Esophagus muscularis mucosa (tissue), 4 donors: Measurements from ENCODE around the gene NEURL1B. TPM values are rescaled to one million over a fixed set of nuclear protein-coding genes. Genes with fewer than 3 reads are reported as not detected.

Experiments
- DNase-seq: peaks from one replicate; pipeline ENCODE4 v3.0.0-alpha.2; 2017; ENCODE audit errors: extremely low spot score
- H3K27ac ChIP-seq, 4 donors: fragments of 200-600 bp; sonication (generic); replicated peaks in 1 of 4; 1 replicate in 3 of 4; 2 replicates in 1 of 4; pipeline ENCODE4 v1.5.1; 2016 to 2019; ENCODE audit warnings: mild to moderate bottlenecking in 1 of 4
- H3K27me3 ChIP-seq, 4 donors: fragments of 200-600 bp; sonication (generic); one replicate each; pipeline versions ENCODE4 v1.5.1 to v1.6.0; 2016 to 2019
- H3K36me3 ChIP-seq, 4 donors: fragments of 200-600 bp; sonication (generic); one replicate each; pipeline ENCODE4 v1.5.1; 2016 to 2019
- H3K4me1 ChIP-seq, 4 donors: fragments of 200-600 bp; sonication (generic); one replicate each; pipeline ENCODE4 v1.5.1; 2016 to 2019
- H3K4me3 ChIP-seq, 4 donors: fragments of 200-600 bp; sonication (generic); 1 replicate in 2 of 4; 2 replicates in 2 of 4; pipeline ENCODE4 v1.5.1; 2016 to 2019; ENCODE audit warnings: mild to moderate bottlenecking in 4 of 4, moderate library complexity in 1 of 4
- H3K9me3 ChIP-seq, 4 donors: fragments of 200-600 bp; sonication (generic); 1 replicate in 3 of 4; 2 replicates in 1 of 4; pipeline ENCODE4 v1.5.1; 2016 to 2019
- CTCF ChIP-seq, 3 experiments: fragments of 200-600 bp in 2 of 3; fragments of 450-650 bp in 1 of 3; sonication (generic) in 2 of 3; IDR thresholded peaks; one replicate each; pipeline ENCODE4 v1.5.1; 2017 to 2019; ENCODE audit warnings: antibody characterized with exemption in 3 of 3, mild to moderate bottlenecking in 2 of 3, moderate library complexity in 1 of 3
- EP300 ChIP-seq: sonication (generic); formaldehyde crosslinking; IDR thresholded peaks from one replicate; pipeline ENCODE4 v1.6.1; 2017; ENCODE audit warnings: antibody characterized with exemption
- POLR2A ChIP-seq: fragments of 450-650 bp; IDR thresholded peaks from one replicate; pipeline ENCODE4 v1.6.1; 2017; ENCODE audit warnings: antibody characterized with exemption, moderate library complexity, mild to moderate bottlenecking, low read depth
- POLR2AphosphoS5 ChIP-seq, 2 donors: sonication (generic); formaldehyde crosslinking; IDR thresholded peaks; one replicate each; pipeline ENCODE4 v1.6.1; 2017; ENCODE audit warnings: antibody characterized with exemption in 2 of 2
- WGBS: methylation state at CpG from one replicate; pipeline ENCODE4 v1.1.5; 2018; 5-methylcytosine and 5-hydroxymethylcytosine counted together
- intact Hi-C: fragments of 100-400 bp; cut with DNase I; formaldehyde crosslinking; loops from one replicate; pipeline ENCODE4 v1.15.1; 2023
- total RNA-seq, 4 donors: library from RNA; depleted of rRNA; stranded (reverse); fragments of >200 nt; gene quantifications; one replicate each; pipeline versions ENCODE4 v1.1.0 to v1.2.1, GENCODE V29; 2016

Gene NEURL1B
- total RNA-seq, 4 donors from 2014 or later: 34.1 to 87.1 (median 60.2) TPM

GRCh38 chr5:172696171-172696849, 55.2 kb downstream of the NEURL1B start:
- no peaks in the 10 kb centered on the region for H3K27me3 ChIP-seq
- no peak for DNase-seq
- H3K4me1 ChIP-seq: peaks cover 64 to 79% (median 71%) of the 10 kb centered on the region in 4 donors
- TF ChIP-seq POLR2A (no peak), CTCF (IDR thresholded peaks at IDR 0.05) (no peak), POLR2AphosphoS5 (IDR thresholded peaks at IDR 0.05) (no peak), EP300 (no peak)
- peak overlapping the region; percentile 70 to 84 (median 79) for H3K27ac ChIP-seq
- H3K36me3 ChIP-seq: no peaks in the 10 kb centered on the region
- H3K4me3 ChIP-seq: peak overlapping the region; percentile 46 to 79 (median 70)
- WGBS: 58% methylated on average over 19 of the region's 20 CpGs
- intact Hi-C loops: loop anchor here (2.0 to 5.0 kb wide), 2 partner anchors 56 to 234 kb away; partner anchors contain the start of gene NEURL1B
- no peaks in the 10 kb centered on the region for H3K9me3 ChIP-seq

- Histone ChIP-seq H3K4me1 (peaks cover 64 to 76% (median 69%) of the 10 kb centered on the region in 4 donors), H3K27me3 (no peaks in the 10 kb centered on the region), H3K27ac (peak overlapping the region; percentile 70 to 84 (median 79)), H3K4me3 (peak overlapping the region; percentile 46 to 79 (median 70)), H3K9me3 (no peaks in the 10 kb centered on the region), H3K36me3 (no peaks in the 10 kb centered on the region)
- intact Hi-C loops: loop anchor here (1.0 to 5.0 kb wide), 3 partner anchors 57 to 235 kb away; partner anchors contain the start of gene NEURL1B
- peak; percentile 96 for DNase-seq
- TF ChIP-seq POLR2A: no peak
- peak; percentile 76 to 84 for TF ChIP-seq POLR2AphosphoS5 (IDR thresholded peaks at IDR 0.05)
- TF ChIP-seq EP300: no peak
- peak; percentile 92 to 95 (median 95) for TF ChIP-seq CTCF (IDR thresholded peaks at IDR 0.05)
- 30% methylated on average over 20 of the region's 36 CpGs for WGBS
Observed at GRCh38 chr5:172697123-172698121, 56.4 kb downstream of the NEURL1B start.

GRCh38 chr5:172699423-172699822, 58.4 kb downstream of the NEURL1B start:
- DNase-seq: no peak
- no peaks in the 10 kb centered on the region for H3K36me3 ChIP-seq
- H3K9me3 ChIP-seq: no peaks in the 10 kb centered on the region
- WGBS: 62% methylated on average over 6 of the region's 6 CpGs
- peaks cover 44 to 56% (median 49%) of the 10 kb centered on the region in 4 donors for H3K4me1 ChIP-seq
- TF ChIP-seq EP300 (no peak), POLR2AphosphoS5 (IDR thresholded peaks at IDR 0.05) (no peak), CTCF (IDR thresholded peaks at IDR 0.05) (no peak), POLR2A (no peak)
- H3K27me3 ChIP-seq: no peaks in the 10 kb centered on the region
- H3K4me3 ChIP-seq: no peak overlapping the region
- H3K27ac ChIP-seq: peak overlapping the region; percentile 41 to 69 (median 60)
- intact Hi-C loops: loop anchor here (5.0 kb wide), 1 partner anchor 237 kb away; no protein-coding TSS in a partner anchor

GRCh38 chr5:172699999-172700364, 58.9 kb downstream of the NEURL1B start:
- intact Hi-C loops: loop anchor here (5.0 kb wide), 1 partner anchor 238 kb away; no protein-coding TSS in a partner anchor
- no peak overlapping the region for H3K4me3 ChIP-seq
- H3K4me1 ChIP-seq: peaks cover 38 to 51% (median 44%) of the 10 kb centered on the region in 4 donors
- H3K27ac ChIP-seq: peak overlapping the region; percentile 41 to 69 (median 60)
- 73% methylated on average over 6 of the region's 6 CpGs for WGBS
- TF ChIP-seq CTCF (IDR thresholded peaks at IDR 0.05): no peak
- TF ChIP-seq POLR2A: no peak
- TF ChIP-seq POLR2AphosphoS5 (IDR thresholded peaks at IDR 0.05): no peak
- no peak for TF ChIP-seq EP300
- H3K9me3 ChIP-seq: no peaks in the 10 kb centered on the region
- H3K27me3 ChIP-seq: no peaks in the 10 kb centered on the region
- no peak for DNase-seq
- no peaks in the 10 kb centered on the region for H3K36me3 ChIP-seq
